CD14-positive monocyte (primary cell): ENCODE results near the gene TBCEL. TPM values are rescaled to one million over a fixed set of nuclear protein-coding genes. Genes with fewer than 3 reads are reported as not detected.

Source experiments
- DNase-seq, 3 donors: peaks; one replicate each; pipeline ENCODE4 v3.0.0-alpha.2; 2011 to 2022
- H2AFZ ChIP-seq: 2 replicates; pipeline ENCODE4 v1.6.0; 2012; ENCODE audit warnings: mild to moderate bottlenecking, low read depth, low read length, inconsistent platforms; ENCODE audit not compliant: insufficient read depth, poor library complexity, severe bottlenecking
- H3K27ac ChIP-seq, 2 donors: 1 replicate in 1 of 2; 2 replicates in 1 of 2; pipeline ENCODE4 v1.5.1; 2012 to 2013; ENCODE audit warnings: low read length in 2 of 2, control low read depth in 1 of 2, inconsistent platforms in 1 of 2, low read depth in 1 of 2, mild to moderate bottlenecking in 1 of 2
- H3K27me3 ChIP-seq, 2 donors: one replicate each; pipeline versions ENCODE4 v1.6.0 to v1.6.1; 2011 to 2013; ENCODE audit warnings: low read length in 2 of 2; ENCODE audit not compliant: control insufficient read depth in 2 of 2, insufficient read depth in 2 of 2
- H3K36me3 ChIP-seq, 2 donors: replicated peaks in 1 of 2; 1 replicate in 1 of 2; 2 replicates in 1 of 2; pipeline versions ENCODE4 v1.5.1 to v1.6.1; 2012 to 2013; ENCODE audit warnings: low read length in 2 of 2, control low read depth in 1 of 2, inconsistent platforms in 1 of 2, mild to moderate bottlenecking in 1 of 2; ENCODE audit not compliant: insufficient read depth in 2 of 2, control insufficient read depth in 1 of 2
- H3K4me1 ChIP-seq, 2 donors: 1 replicate in 1 of 2; 2 replicates in 1 of 2; pipeline versions ENCODE4 v1.5.1 to v1.6.1; 2012 to 2013; ENCODE audit warnings: low read length in 2 of 2, control low read depth in 1 of 2, inconsistent platforms in 1 of 2, mild to moderate bottlenecking in 1 of 2, moderate library complexity in 1 of 2; ENCODE audit not compliant: insufficient read depth in 2 of 2, control insufficient read depth in 1 of 2
- H3K4me2 ChIP-seq: replicated peaks from 2 replicates; pipeline ENCODE3; 2012; ENCODE audit warnings: low read length, moderate library complexity, mild to moderate bottlenecking; ENCODE audit not compliant: poor library complexity, severe bottlenecking; ENCODE audit errors: extremely low read depth
- H3K4me3 ChIP-seq, 3 experiments: fragments of 200-600 bp in 1 of 3; sonication (generic) in 1 of 3; replicated peaks in 1 of 3; 1 replicate in 2 of 3; 2 replicates in 1 of 3; pipeline ENCODE4 v1.5.1; 2011 to 2013; ENCODE audit warnings: low read length in 3 of 3, mild to moderate bottlenecking in 3 of 3, control low read depth in 2 of 3, low read depth in 2 of 3, inconsistent platforms in 1 of 3, moderate library complexity in 1 of 3
- H3K79me2 ChIP-seq: 2 replicates; pipeline ENCODE4 v1.6.0; 2012; ENCODE audit warnings: mild to moderate bottlenecking, control low read depth, inconsistent platforms, low read length, moderate library complexity; ENCODE audit not compliant: insufficient read depth
- H3K9ac ChIP-seq: 2 replicates; pipeline ENCODE4 v1.6.0; 2017; ENCODE audit warnings: low read length, mild to moderate bottlenecking; ENCODE audit not compliant: insufficient read depth, poor library complexity, severe bottlenecking
- H3K9me3 ChIP-seq, 2 donors: replicated peaks in 1 of 2; 1 replicate in 1 of 2; 2 replicates in 1 of 2; pipeline versions ENCODE4 v1.5.1 to v1.6.1; 2012 to 2013; ENCODE audit warnings: low read length in 2 of 2, control low read depth in 1 of 2; ENCODE audit not compliant: control insufficient read depth in 1 of 2, insufficient read depth in 1 of 2
- H4K20me1 ChIP-seq: 2 replicates; pipeline ENCODE4 v1.6.0; 2012; ENCODE audit warnings: mild to moderate bottlenecking, low read length, control low read depth, moderate library complexity; ENCODE audit not compliant: insufficient read depth
- H3K27ac Mint-ChIP-seq, 7 donors: one replicate each; pipeline ENCODE4 v1.8.0; 2020; ENCODE audit warnings: mild to moderate bottlenecking in 7 of 7, mixed read lengths in 7 of 7, moderate library complexity in 6 of 7, inconsistent platforms in 2 of 7
- H3K27me3 Mint-ChIP-seq, 3 donors: one replicate each; pipeline ENCODE4 v1.8.0; 2021 to 2022; ENCODE audit warnings: low read depth in 3 of 3, mild to moderate bottlenecking in 3 of 3, mixed read lengths in 3 of 3, moderate library complexity in 3 of 3, inconsistent platforms in 1 of 3
- H3K36me3 Mint-ChIP-seq, 2 donors: one replicate each; pipeline ENCODE4 v1.8.0; 2020; ENCODE audit warnings: mixed read lengths in 2 of 2, inconsistent platforms in 1 of 2, mild to moderate bottlenecking in 1 of 2
- H3K4me1 Mint-ChIP-seq: one replicate; pipeline ENCODE4 v1.8.0; 2020; ENCODE audit warnings: mild to moderate bottlenecking, mixed read lengths
- H3K4me3 Mint-ChIP-seq, 2 donors: one replicate each; pipeline ENCODE4 v1.8.0; 2020; ENCODE audit warnings: mild to moderate bottlenecking in 2 of 2, mixed read lengths in 2 of 2, moderate library complexity in 1 of 2
- H3K9me3 Mint-ChIP-seq, 7 donors: one replicate each; pipeline ENCODE4 v1.8.0; 2020 to 2022; ENCODE audit warnings: mixed read lengths in 7 of 7, mild to moderate bottlenecking in 6 of 7, moderate library complexity in 6 of 7, inconsistent platforms in 2 of 7
- WGBS: methylation state at CpG from one replicate; pipeline ENCODE4 v1.1.5; 2013; ENCODE audit warnings: missing lambda C conversion rate; ENCODE audit not compliant: insufficient coverage; 5-methylcytosine and 5-hydroxymethylcytosine counted together
- intact Hi-C, 2 donors: fragments of 100-400 bp; cut with micrococcal nuclease; formaldehyde crosslinking; loops; one replicate each; pipeline versions ENCODE4 v1.15.0 to v1.15.1; 2023
- polyA plus RNA-seq, 3 donors: library from polyadenylated mRNA; depleted of rRNA in 1 of 3; unstranded in 2 of 3; stranded (reverse) in 1 of 3; fragments of 300-500 nt in 2 of 3; fragments of >200 nt in 1 of 3; fragmentation: Illumina TruSeq in 2 of 3; gene quantifications; 1 replicate in 2 of 3; 2 replicates in 1 of 3; pipeline ENCODE4 v1.2.3, GENCODE V29; 2012 to 2021
- TF ChIP-seq, protein P1 (sequence below): fragments of 200-600 bp; IDR thresholded peaks from one replicate; pipeline ENCODE4 v1.8.0; 2022; ENCODE audit warnings: antibody characterized with exemption, mild to moderate bottlenecking

The TBCEL gene
- polyA plus RNA-seq, 3 donors, result 3.9 to 6.5 (median 5.0) TPM

DNA sequence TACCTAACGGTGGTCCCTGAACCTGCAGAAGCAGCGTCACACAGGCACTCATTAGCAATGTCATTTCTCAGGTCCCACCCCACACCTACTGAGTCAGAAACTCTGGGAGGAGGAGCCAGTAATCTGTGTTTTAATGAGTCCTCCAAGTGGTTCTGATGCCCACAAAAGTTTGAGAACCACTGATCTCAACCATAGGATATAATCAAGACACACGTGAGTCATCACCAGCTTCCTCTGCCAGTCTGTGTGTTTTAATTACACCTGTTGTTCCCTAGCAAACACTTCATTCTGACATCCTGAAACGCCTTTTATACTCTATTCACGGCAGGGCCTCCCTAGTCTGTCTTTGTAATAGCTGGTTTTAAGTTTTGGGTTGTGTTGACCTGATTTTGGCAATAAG lies 82.9 kb downstream of the TBCEL start:
- no peak overlapping the region for H3K27ac Mint-ChIP-seq
- no peaks in the 10 kb centered on the region for H3K4me1 ChIP-seq

DNA sequence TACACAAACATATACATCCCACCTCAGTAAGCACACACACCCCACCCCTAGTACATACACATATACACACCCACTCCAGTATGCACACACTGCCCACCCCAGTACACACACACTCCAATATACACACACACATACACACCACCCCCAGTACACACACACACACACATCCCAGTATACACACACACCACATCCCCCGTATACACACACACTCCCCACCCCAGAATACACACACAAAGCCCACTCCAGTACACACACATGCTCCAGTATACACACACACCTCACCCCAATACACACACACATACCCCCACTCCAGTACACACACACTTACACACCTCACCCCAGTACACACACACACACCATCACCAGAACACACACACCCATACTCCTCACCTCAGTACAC lies 84.5 kb downstream of the TBCEL start:
- no peaks in the 10 kb centered on the region for H3K9me3 Mint-ChIP-seq
- Histone ChIP-seq H3K9ac (no peak overlapping the region), H3K4me1 (no peaks in the 10 kb centered on the region), H3K4me2 (no peak overlapping the region), H3K4me3 (no peak overlapping the region), H3K36me3 (no peaks in the 10 kb centered on the region), H3K79me2 (no peaks in the 10 kb centered on the region), H3K27ac (no peak overlapping the region), H3K9me3 (no peaks in the 10 kb centered on the region), H4K20me1 (no peaks in the 10 kb centered on the region), H3K27me3 (peaks cover 5 to 13% of the 10 kb centered on the region in 2 donors), H2AFZ (no peak overlapping the region)
- no peak overlapping the region for H3K27ac Mint-ChIP-seq
- intact Hi-C loops, result no loop called here
- DNase-seq, result no peak
- H3K4me1 Mint-ChIP-seq, result no peaks in the 10 kb centered on the region
- TF ChIP-seq, protein P1, sequence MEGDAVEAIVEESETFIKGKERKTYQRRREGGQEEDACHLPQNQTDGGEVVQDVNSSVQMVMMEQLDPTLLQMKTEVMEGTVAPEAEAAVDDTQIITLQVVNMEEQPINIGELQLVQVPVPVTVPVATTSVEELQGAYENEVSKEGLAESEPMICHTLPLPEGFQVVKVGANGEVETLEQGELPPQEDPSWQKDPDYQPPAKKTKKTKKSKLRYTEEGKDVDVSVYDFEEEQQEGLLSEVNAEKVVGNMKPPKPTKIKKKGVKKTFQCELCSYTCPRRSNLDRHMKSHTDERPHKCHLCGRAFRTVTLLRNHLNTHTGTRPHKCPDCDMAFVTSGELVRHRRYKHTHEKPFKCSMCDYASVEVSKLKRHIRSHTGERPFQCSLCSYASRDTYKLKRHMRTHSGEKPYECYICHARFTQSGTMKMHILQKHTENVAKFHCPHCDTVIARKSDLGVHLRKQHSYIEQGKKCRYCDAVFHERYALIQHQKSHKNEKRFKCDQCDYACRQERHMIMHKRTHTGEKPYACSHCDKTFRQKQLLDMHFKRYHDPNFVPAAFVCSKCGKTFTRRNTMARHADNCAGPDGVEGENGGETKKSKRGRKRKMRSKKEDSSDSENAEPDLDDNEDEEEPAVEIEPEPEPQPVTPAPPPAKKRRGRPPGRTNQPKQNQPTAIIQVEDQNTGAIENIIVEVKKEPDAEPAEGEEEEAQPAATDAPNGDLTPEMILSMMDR, result no peak
- no peak overlapping the region for H3K4me3 Mint-ChIP-seq
- H3K36me3 Mint-ChIP-seq, result no peaks in the 10 kb centered on the region
- H3K27me3 Mint-ChIP-seq, result peaks cover 12 to 25% (median 23%) of the 10 kb centered on the region in 3 donors
- 88% methylated on average over 1 of the region's 1 CpG for WGBS

More for the DNA sequence above, 82.9 kb downstream of the TBCEL start:
- Histone ChIP-seq H3K9me3 (no peaks in the 10 kb centered on the region), H3K36me3 (no peaks in the 10 kb centered on the region), H4K20me1 (no peaks in the 10 kb centered on the region), H3K4me2 (no peak overlapping the region), H3K4me3 (no peak overlapping the region), H2AFZ (no peak overlapping the region), H3K27me3 (peaks cover 4 to 5% of the 10 kb centered on the region in 2 donors), H3K27ac (no peak overlapping the region), H3K9ac (no peak overlapping the region), H3K79me2 (no peaks in the 10 kb centered on the region)
- Mint-ChIP-seq H3K4me3 (no peak overlapping the region), H3K36me3 (no peaks in the 10 kb centered on the region), H3K4me1 (no peaks in the 10 kb centered on the region), H3K27me3 (peaks cover 11 to 15% (median 13%) of the 10 kb centered on the region in 3 donors), H3K9me3 (no peaks in the 10 kb centered on the region)
- intact Hi-C loops, result no loop called here
- TF ChIP-seq, protein P1, result no peak
- DNase-seq, result no peak
- 75% methylated on average over 1 of the region's 5 CpGs for WGBS
